A673 (cell line): ENCODE data around the gene GOLGA1.

Experiments used
- EZH2 ChIP-seq: fragments of 200-600 bp; sonication (generic); IDR thresholded peaks from 2 replicates; pipeline ENCODE4 v1.6.1; 2017; ENCODE audit warnings: borderline replicate concordance, low read depth, mild to moderate bottlenecking, mixed read lengths, antibody characterized with exemption, low read length; ENCODE audit not compliant: poor library complexity, severe bottlenecking
- TF ChIP-seq, protein P1 (sequence below): fragments of 300-800, 200-600 bp; sonication (generic); conservative IDR thresholded peaks from 2 replicates; pipeline ENCODE4 v1.5.1; 2017; ENCODE audit warnings: low read depth, mild to moderate bottlenecking, antibody characterized with exemption, low read length, moderate library complexity, mixed read lengths

DNA sequence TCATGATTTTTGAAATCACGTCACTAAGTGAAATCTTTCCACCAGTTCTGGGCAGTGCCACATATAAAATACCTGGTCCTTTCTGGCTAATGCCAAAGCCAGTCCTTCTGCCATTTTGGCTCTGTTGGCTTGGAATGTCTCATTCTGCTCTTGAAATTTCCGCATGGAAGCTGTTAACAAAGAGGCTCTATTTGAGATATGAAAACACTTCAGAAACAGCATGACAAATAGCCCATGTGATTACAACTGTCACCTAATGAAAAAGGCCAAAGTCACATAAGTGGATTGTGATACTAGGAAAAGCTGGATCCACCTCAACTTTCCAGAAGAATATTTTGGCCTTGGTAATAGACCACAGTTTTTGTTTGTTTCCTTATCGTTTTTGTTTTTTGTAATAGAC lies 12.8 kb downstream of the GOLGA1 start:
- TF ChIP-seq, protein P1, sequence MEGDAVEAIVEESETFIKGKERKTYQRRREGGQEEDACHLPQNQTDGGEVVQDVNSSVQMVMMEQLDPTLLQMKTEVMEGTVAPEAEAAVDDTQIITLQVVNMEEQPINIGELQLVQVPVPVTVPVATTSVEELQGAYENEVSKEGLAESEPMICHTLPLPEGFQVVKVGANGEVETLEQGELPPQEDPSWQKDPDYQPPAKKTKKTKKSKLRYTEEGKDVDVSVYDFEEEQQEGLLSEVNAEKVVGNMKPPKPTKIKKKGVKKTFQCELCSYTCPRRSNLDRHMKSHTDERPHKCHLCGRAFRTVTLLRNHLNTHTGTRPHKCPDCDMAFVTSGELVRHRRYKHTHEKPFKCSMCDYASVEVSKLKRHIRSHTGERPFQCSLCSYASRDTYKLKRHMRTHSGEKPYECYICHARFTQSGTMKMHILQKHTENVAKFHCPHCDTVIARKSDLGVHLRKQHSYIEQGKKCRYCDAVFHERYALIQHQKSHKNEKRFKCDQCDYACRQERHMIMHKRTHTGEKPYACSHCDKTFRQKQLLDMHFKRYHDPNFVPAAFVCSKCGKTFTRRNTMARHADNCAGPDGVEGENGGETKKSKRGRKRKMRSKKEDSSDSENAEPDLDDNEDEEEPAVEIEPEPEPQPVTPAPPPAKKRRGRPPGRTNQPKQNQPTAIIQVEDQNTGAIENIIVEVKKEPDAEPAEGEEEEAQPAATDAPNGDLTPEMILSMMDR = no peak
- TF ChIP-seq EZH2 = no peak
